GM12874 (cell line): ENCODE data around the gene TMEM59.

ENCODE experiments used
- TF ChIP-seq, protein P1 (sequence below): IDR thresholded peaks from 2 replicates; pipeline ENCODE4 v1.5.1; 2011; ENCODE audit warnings: low read depth, mild to moderate bottlenecking, control low read depth, low read length, moderate library complexity; ENCODE audit not compliant: insufficient read depth

Gene TMEM59

DNA sequence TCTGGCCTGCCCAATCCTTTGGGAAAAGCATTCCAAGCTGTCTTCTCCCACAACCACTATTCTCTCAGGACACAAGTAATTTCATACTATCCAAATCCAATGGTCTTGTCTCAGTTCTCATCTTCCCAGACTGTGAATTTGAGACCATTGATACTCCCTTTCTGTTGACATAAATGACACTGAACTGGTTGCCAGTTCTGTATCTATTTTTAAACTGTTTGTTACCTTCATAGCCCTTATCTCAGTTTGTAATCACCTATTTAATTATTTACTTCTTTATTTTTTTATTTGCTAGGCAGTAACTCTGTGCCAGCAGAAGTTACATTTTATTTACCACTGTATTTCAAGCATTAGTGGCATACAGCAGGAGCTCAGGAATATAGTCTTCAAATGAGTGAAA lies 24.4 kb upstream of the TMEM59 start:
- TF ChIP-seq, protein P1, sequence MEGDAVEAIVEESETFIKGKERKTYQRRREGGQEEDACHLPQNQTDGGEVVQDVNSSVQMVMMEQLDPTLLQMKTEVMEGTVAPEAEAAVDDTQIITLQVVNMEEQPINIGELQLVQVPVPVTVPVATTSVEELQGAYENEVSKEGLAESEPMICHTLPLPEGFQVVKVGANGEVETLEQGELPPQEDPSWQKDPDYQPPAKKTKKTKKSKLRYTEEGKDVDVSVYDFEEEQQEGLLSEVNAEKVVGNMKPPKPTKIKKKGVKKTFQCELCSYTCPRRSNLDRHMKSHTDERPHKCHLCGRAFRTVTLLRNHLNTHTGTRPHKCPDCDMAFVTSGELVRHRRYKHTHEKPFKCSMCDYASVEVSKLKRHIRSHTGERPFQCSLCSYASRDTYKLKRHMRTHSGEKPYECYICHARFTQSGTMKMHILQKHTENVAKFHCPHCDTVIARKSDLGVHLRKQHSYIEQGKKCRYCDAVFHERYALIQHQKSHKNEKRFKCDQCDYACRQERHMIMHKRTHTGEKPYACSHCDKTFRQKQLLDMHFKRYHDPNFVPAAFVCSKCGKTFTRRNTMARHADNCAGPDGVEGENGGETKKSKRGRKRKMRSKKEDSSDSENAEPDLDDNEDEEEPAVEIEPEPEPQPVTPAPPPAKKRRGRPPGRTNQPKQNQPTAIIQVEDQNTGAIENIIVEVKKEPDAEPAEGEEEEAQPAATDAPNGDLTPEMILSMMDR = no peak

DNA sequence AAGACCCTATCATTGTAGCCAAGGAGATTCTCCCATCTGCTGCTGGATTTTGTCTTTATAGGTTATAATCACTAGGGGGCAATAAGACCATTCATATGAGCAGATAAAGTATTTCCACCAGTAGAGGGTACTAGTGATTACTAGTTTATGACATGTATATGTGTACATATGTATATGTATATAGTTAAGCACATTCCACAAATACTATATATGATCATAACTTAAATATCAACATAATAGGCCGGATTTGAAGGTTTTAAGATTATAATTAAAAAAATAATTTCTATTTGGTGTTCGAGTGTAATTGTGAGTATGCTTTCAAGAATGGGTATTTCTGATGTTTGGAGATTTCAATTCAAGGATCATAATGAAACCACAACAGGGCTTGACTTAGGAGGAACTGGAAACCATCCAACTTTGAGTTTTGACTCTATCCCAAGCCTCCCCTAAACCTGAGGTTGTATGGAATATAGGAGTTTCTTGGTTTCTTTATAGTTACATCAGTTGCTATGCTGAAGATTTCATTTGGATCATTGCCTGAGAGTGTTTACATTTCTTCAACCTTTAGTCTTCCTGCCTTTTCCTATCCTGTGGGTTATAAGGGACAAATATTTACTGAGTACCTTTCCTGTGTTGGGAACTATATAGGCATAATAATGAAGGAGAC lies 17.3 kb upstream of the TMEM59 start:
- TF ChIP-seq, protein P1 = peak; percentile 29; the same call in 1 of the 2 replicates

DNA sequence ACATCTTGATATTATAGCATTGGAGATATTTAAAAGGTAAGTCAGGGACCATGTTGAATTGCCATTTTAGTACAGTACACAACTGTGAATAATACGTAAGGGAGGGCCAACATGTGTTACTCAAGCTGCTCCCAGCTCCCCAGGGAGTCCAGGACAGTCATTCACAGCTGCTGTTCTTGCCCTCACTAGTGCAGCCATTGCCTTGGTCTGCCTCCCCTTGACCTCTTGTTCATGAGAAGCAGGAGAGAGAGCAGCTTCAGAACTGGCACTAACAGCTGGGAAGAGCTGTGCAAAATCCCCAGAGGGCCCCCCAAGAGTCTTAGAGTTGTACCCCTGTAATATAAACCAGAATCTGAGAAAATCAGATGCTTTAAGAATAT lies 16.8 kb upstream of the TMEM59 start:
- TF ChIP-seq, protein P1 = no peak

DNA sequence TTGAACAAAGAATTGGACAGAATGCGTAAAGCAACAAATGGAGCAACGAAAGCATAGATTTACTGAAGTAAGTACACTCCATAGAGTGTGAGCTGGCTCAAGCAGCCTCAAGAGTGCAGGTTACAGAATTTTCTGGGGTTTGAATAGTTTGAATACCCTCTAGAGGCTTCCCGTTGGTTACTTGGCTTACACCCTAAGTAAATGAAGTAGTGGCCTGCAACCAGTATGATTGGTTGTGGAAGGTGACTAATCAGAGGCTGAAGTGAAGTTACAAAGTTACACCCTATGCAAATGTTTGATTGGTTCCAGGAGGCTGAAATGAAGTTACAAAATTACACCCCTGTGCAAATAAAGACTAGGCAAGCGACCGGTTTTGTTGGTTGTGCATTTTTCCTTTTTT lies 11.3 kb upstream of the TMEM59 start:
- TF ChIP-seq, protein P1 = no peak

DNA sequence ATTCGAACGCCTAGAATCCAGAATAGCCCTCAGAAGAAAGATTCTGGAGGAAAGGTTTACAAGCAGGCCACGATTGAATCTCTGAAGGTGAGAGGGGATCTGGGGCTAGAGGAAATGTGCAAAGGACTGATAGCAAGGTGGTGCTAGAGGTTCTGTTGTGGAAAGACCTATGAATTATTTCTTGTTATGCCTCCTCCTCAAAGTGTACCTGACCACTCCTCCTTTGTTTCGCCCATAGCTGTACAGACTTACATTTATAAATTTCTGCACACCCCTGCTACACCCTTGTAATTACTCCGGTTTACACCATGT lies 1.4 kb upstream of the TMEM59 start:
- TF ChIP-seq, protein P1 = no peak

DNA sequence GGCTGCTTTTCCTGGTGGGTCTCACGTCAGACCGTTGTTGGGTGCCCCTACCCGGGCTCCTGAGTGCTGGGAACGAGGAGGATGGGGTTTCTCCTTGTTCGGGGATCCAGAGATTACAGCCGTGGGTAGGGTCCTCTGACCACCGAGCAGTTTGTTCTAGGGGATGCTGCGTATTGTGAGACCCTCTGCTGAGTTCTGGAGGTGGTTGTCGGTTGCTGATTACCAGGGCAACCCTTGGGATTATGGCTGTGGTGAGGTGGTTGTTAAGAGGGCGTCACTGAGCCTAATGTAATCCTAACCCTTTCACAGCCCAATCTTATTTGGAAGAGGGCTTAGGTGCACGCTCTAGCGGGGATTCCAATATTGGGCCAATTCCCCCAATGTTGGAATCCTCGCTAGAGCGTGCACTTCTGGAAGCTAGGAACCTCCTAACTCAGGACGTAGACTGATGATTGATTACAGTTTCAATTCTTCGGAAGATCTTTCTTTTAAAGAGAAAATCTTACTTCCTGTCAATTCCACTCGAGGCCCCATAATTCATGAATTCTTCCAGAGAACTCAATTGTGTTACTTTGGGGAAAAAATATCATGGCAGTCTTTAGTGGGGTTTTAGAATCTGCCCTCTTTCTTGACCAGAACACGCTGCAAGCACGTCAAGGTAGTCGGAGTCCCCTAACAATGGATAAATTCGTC lies 887 bp upstream of the TMEM59 start:
- TF ChIP-seq, protein P1 = no peak

DNA sequence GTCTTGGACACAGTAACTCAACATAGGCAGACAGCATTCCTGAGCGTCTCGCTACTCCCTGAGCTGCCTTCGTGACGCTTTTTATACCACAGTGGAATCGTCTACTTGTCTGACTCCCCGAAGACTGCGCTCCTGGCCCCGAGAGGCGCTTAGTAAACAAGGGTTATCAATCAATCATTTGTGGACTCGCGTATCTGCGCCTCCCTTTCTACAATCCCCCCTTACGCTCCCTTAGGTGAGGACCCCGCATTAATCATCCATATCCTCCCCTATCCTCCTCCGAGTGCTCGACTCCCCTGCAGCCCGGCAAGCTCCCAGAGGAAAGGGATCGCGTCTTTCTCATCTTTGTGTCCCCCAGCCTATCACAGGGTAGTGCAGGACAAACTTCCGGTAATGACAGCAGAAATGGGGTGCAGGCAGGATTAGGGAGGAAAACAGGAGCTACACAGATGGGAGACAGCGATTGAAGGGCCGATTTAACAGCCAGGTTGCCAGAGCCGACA lies 522 bp downstream of the TMEM59 start:
- TF ChIP-seq, protein P1 = no peak
